Ovary (tissue), 9 donors: ENCODE data around the gene DRC7. TPM values are rescaled to one million over a fixed set of nuclear protein-coding genes. Genes with fewer than 3 reads are reported as not detected.

Source experiments
- DNase-seq, 5 donors: peaks; one replicate each; pipeline ENCODE4 v3.0.0-alpha.2; 2019 to 2020
- H3K27ac ChIP-seq, 2 donors: fragments of 200-600 bp; one replicate each; pipeline versions ENCODE4 v1.5.1 to v1.8.0; 2019 to 2022
- H3K27me3 ChIP-seq: fragments of 200-600 bp; one replicate; pipeline ENCODE4 v1.8.0; 2022
- H3K36me3 ChIP-seq: fragments of 200-600 bp; sonication (generic); one replicate; pipeline ENCODE4 v1.5.1; 2019
- H3K4me1 ChIP-seq: one replicate; pipeline ENCODE4 v1.8.1; 2013; ENCODE audit warnings: mild to moderate bottlenecking, moderate library complexity; ENCODE audit not compliant: insufficient read depth
- H3K4me3 ChIP-seq: fragments of 200-600 bp; sonication (generic); one replicate; pipeline ENCODE4 v1.5.1; 2017
- H3K9me3 ChIP-seq, 2 donors: fragments of 200-600 bp in 1 of 2; sonication (generic) in 1 of 2; one replicate each; pipeline versions ENCODE4 v1.5.1 to v1.8.1; 2013 to 2019; ENCODE audit warnings: mild to moderate bottlenecking in 1 of 2, moderate library complexity in 1 of 2
- CTCF ChIP-seq, 3 donors: fragments of 450-650 bp in 2 of 3; fragments of 200-600 bp in 1 of 3; IDR thresholded peaks; one replicate each; pipeline versions ENCODE4 v1.5.1 to v1.8.0; 2016 to 2022; ENCODE audit warnings: antibody characterized with exemption in 3 of 3, mild to moderate bottlenecking in 1 of 3
- EP300 ChIP-seq: sonication (generic); formaldehyde crosslinking; IDR thresholded peaks from one replicate; pipeline ENCODE4 v1.6.1; 2017; ENCODE audit warnings: antibody characterized with exemption
- POLR2A ChIP-seq: fragments of 450-650 bp; IDR thresholded peaks from one replicate; pipeline ENCODE4 v1.6.1; 2017; ENCODE audit warnings: antibody characterized with exemption, mild to moderate bottlenecking, moderate library complexity
- WGBS, 3 donors: extraction: QIAGEN DNeasy Blood & Tissue Kit in 1 of 3; methylation state at CpG; one replicate each; pipeline versions ENCODE4 v1.1.5 to v1.1.7; 2013 to 2017; 5-methylcytosine and 5-hydroxymethylcytosine counted together
- intact Hi-C, 4 donors: fragments of 100-400 bp; cut with DNase I; formaldehyde crosslinking; loops; one replicate each; pipeline versions ENCODE4 v1.11.0 to v1.15.1; 2022 to 2023
- polyA plus RNA-seq, 2 donors: library from polyadenylated mRNA; stranded (reverse); fragments of 200-250 nt in 1 of 2; fragments of 350-450 nt in 1 of 2; fragmentation: Illumina TruSeq in 1 of 2; extraction: RNeasy Lipid Tissue Mini Kit (QIAGEN cat#74804) in 1 of 2; gene quantifications; one replicate each; pipeline ENCODE4 v1.2.3, GENCODE V29; 2013 to 2014
- total RNA-seq, 7 donors: library from RNA; depleted of rRNA in 2 of 7; stranded (reverse); fragments of >200 nt in 2 of 7; fragmentation: NEBNext Ultra II Directional in 3 of 7; extraction: Animal tissue kit (Norgen Biotek cat#: 25700) in 3 of 7; gene quantifications; one replicate each; pipeline versions ENCODE4 v1.1.0 to v1.2.4, GENCODE V29; 2016 to 2023
- donor health status: DM: no; HTN: no; CAD: no; lungs with moderate emphysema.
- donor health status: DM: no; HTN: no; CAD: no.
- donor health status: Bipolar disorder and iron deficiency.
- donor health status: DM: yes; HTN: yes; CAD: no.
- donor health status: DM: no; HTN: no; CAD: no.
- donor health status: DM: yes; HTN: yes; CAD: no.

DRC7 gene
- total and polyA plus RNA-seq, 9 donors = 0.07 to 12.5 (median 0.67) TPM; not detected in 3

DNA sequence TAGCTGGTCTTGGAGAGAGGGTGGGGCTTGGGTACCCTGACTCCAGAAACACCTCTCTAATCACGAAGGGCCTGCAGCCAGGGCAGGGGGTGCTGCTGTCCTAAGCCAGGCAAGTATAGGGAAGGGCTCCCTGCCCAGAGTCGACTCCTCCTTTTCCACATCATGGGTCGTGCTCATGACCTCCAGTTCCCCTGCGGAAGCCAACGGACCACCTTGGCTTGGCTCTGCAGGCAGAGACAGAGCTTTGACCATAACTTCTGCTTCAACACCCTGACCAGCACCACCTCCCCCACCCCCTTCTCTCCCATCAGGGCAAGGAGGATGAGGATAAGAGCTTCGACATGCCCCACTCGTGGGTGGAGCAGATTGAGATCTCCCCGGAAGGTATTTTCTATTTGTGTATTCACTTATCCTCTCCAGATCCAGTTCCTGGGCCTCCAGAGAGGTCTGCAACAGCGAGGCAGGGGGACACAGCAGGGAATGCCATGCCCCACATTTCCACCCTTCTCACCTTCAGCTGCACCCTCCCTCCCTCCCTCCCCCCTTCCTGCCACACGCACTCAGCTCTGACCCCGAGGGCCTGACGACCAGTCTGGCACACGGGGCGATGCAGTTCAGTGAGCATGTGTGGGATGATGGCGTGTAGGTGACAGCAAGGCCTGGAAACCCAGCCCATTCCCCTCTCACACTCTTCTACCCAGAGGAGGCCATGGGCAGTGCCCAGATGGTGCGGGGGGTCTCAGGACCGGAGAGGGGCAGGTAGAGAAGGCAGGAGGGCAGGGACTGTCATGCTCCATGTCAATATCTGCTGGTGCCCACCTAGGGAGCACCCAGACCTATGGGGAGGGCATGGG lies 27.0 kb downstream of the DRC7 start:
- Histone ChIP-seq H3K27ac (no peak overlapping the region), H3K4me3 (no peak overlapping the region), H3K36me3 (no peaks in the 10 kb centered on the region), H3K9me3 (no peaks in the 10 kb centered on the region), H3K4me1 (no peaks in the 10 kb centered on the region), H3K27me3 (no peaks in the 10 kb centered on the region)
- TF ChIP-seq CTCF (IDR thresholded peaks at IDR 0.05) (no peak), POLR2A (no peak), EP300 (no peak)
- intact Hi-C loops = no loop called here
- 58 to 66% (median 63%) methylated on average over 17 of the region's 17 CpGs for WGBS, 3 donors
- no peak for DNase-seq

- 86 to 95% (median 87%) methylated on average over 2 of the region's 2 CpGs for WGBS, 3 donors
- Histone ChIP-seq H3K9me3 (no peaks in the 10 kb centered on the region), H3K4me1 (no peaks in the 10 kb centered on the region), H3K27ac (no peak overlapping the region), H3K4me3 (no peak overlapping the region), H3K36me3 (no peaks in the 10 kb centered on the region), H3K27me3 (no peaks in the 10 kb centered on the region)
- intact Hi-C loops = no loop called here
- no peak for DNase-seq
- TF ChIP-seq EP300 = no peak
- TF ChIP-seq POLR2A = no peak
- TF ChIP-seq CTCF (IDR thresholded peaks at IDR 0.05) = no peak
Observed at GRCh38 chr16:57722210-57722499, 27.5 kb downstream of the DRC7 start.

GRCh38 chr16:57722651-57723050 lies 28.0 kb downstream of the DRC7 start:
- TF ChIP-seq POLR2A (no peak), CTCF (IDR thresholded peaks at IDR 0.05) (no peak), EP300 (no peak)
- DNase-seq = no peak
- Histone ChIP-seq H3K9me3 (no peaks in the 10 kb centered on the region), H3K4me1 (no peaks in the 10 kb centered on the region), H3K36me3 (no peaks in the 10 kb centered on the region), H3K27ac (no peak overlapping the region), H3K4me3 (no peak overlapping the region), H3K27me3 (no peaks in the 10 kb centered on the region)
- intact Hi-C loops = no loop called here
- 73 to 79% (median 79%) methylated on average over 9 to 11 of the region's 11 CpGs for WGBS, 3 donors

DNA sequence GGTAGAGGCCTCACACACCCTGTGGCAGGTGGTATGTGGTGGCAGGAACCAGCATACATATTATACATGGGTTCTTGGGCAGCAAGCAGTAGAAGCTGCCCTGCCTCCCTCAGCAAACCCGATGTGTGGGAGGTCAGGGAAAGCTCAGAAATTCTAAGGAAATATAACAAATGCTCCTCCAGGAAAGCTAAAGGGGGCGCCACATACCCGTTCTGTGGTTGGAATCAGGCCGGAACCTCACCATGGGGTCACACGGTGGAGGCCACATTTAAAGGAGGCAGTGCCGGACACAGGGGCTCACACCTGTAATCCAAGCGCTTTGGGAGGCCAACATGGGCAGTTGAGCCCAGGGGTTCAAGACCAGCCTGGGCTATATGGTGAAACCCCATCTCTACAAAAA lies 28.6 kb downstream of the DRC7 start:
- Histone ChIP-seq H3K36me3 (no peaks in the 10 kb centered on the region), H3K27ac (no peak overlapping the region), H3K4me3 (no peak overlapping the region), H3K4me1 (no peaks in the 10 kb centered on the region), H3K27me3 (no peaks in the 10 kb centered on the region), H3K9me3 (no peaks in the 10 kb centered on the region)
- intact Hi-C loops = no loop called here
- 63 to 67% (median 67%) methylated on average over 7 of the region's 7 CpGs for WGBS, 3 donors
- TF ChIP-seq CTCF (IDR thresholded peaks at IDR 0.05) (no peak), EP300 (no peak), POLR2A (no peak)
- no peak for DNase-seq
